DOHH2 (cell line): ENCODE measurements around the gene PHLDB2.

Experiments
- EZH2phosphoT487 ChIP-seq: fragments of 200-600 bp; sonication (generic); IDR thresholded peaks from 2 replicates; pipeline ENCODE4 v1.6.1; 2017; ENCODE audit warnings: borderline replicate concordance, mild to moderate bottlenecking, antibody characterized with exemption, low read length, moderate library complexity, mixed read lengths
- TF ChIP-seq, protein P1 (sequence below): fragments of 200-600 bp; sonication (generic); IDR thresholded peaks from one replicate; pipeline ENCODE4 v1.5.1; 2014; ENCODE audit warnings: antibody characterized with exemption, mild to moderate bottlenecking, low read depth, low read length; ENCODE audit not compliant: poor library complexity, severe bottlenecking

GRCh38 chr3:111926266-111926676 lies 67.2 kb downstream of the PHLDB2 start:
- TF ChIP-seq, protein P1, sequence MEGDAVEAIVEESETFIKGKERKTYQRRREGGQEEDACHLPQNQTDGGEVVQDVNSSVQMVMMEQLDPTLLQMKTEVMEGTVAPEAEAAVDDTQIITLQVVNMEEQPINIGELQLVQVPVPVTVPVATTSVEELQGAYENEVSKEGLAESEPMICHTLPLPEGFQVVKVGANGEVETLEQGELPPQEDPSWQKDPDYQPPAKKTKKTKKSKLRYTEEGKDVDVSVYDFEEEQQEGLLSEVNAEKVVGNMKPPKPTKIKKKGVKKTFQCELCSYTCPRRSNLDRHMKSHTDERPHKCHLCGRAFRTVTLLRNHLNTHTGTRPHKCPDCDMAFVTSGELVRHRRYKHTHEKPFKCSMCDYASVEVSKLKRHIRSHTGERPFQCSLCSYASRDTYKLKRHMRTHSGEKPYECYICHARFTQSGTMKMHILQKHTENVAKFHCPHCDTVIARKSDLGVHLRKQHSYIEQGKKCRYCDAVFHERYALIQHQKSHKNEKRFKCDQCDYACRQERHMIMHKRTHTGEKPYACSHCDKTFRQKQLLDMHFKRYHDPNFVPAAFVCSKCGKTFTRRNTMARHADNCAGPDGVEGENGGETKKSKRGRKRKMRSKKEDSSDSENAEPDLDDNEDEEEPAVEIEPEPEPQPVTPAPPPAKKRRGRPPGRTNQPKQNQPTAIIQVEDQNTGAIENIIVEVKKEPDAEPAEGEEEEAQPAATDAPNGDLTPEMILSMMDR = no peak
- TF ChIP-seq EZH2phosphoT487 = no peak
